ENCODE data around the gene CAPN11.

DNA sequence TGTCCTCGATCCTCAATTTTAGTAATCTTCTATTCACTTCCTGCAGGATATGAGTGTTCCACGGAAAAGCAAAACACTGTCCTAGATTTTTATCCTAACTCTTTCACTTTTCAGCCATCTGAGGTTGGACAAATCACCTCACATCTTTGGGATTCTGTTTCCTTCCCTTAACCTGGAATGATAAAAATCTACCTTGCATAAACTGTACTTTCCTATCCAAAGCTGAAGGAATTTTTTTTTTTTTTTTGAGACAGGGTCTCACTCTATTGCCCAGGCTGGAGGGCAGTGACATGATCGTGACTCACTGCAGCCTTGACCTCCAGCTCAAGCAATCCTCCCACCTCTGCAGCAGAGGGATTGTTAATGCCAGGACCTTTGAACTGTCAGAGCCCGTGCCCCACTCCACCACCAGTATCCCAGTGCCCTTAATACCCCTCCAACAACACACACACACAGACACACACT is 20.5 kb downstream of the CAPN11 start:
- TF ChIP-seq, protein P1, sequence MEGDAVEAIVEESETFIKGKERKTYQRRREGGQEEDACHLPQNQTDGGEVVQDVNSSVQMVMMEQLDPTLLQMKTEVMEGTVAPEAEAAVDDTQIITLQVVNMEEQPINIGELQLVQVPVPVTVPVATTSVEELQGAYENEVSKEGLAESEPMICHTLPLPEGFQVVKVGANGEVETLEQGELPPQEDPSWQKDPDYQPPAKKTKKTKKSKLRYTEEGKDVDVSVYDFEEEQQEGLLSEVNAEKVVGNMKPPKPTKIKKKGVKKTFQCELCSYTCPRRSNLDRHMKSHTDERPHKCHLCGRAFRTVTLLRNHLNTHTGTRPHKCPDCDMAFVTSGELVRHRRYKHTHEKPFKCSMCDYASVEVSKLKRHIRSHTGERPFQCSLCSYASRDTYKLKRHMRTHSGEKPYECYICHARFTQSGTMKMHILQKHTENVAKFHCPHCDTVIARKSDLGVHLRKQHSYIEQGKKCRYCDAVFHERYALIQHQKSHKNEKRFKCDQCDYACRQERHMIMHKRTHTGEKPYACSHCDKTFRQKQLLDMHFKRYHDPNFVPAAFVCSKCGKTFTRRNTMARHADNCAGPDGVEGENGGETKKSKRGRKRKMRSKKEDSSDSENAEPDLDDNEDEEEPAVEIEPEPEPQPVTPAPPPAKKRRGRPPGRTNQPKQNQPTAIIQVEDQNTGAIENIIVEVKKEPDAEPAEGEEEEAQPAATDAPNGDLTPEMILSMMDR (IDR thresholded peaks at IDR 0.05) = no peak
- no peak for TF ChIP-seq POLR2AphosphoS5 (IDR thresholded peaks at IDR 0.05)
- no peak for TF ChIP-seq POLR2A (IDR thresholded peaks at IDR 0.05)

All from stomach (tissue), 4 donors.